IPS-15b (cell line): ENCODE data around the gene KCNIP2.
"Not testable (repeated sequence)": the region's sequence is repeated elsewhere in the genome, so short reads cannot be mapped to it uniquely, and the experiment has no call there.

Experiments used
- H3K27me3 ChIP-seq: one replicate; pipeline ENCODE4 v1.6.1; 2013; ENCODE audit warnings: low read length; ENCODE audit not compliant: control insufficient read depth, insufficient read depth
- H3K36me3 ChIP-seq: one replicate; pipeline ENCODE4 v1.6.1; 2013; ENCODE audit warnings: low read length; ENCODE audit not compliant: control insufficient read depth, insufficient read depth
- H3K4me1 ChIP-seq: one replicate; pipeline ENCODE4 v1.6.1; 2013; ENCODE audit warnings: mild to moderate bottlenecking, low read length; ENCODE audit not compliant: control insufficient read depth, insufficient read depth
- H3K4me3 ChIP-seq: one replicate; pipeline ENCODE4 v1.5.1; 2013; ENCODE audit warnings: low read depth, low read length
- H3K9ac ChIP-seq: one replicate; pipeline ENCODE4 v1.6.1; 2013; ENCODE audit warnings: low read depth, mild to moderate bottlenecking, low read length
- H3K9me3 ChIP-seq: one replicate; pipeline ENCODE4 v1.6.1; 2013; ENCODE audit warnings: mild to moderate bottlenecking, low read length; ENCODE audit not compliant: control insufficient read depth, insufficient read depth

The KCNIP2 gene

GRCh38 chr10:101789231-101789630, 54.4 kb downstream of the KCNIP2 start:
- peaks cover 42% of the 10 kb centered on the region for H3K36me3 ChIP-seq
- H3K4me3 ChIP-seq, H3K9me3 ChIP-seq, H3K4me1 ChIP-seq, H3K9ac ChIP-seq, H3K27me3 ChIP-seq: not testable (repeated sequence)

- no peaks in the 10 kb centered on the region for H3K4me1 ChIP-seq
- no peaks in the 10 kb centered on the region for H3K27me3 ChIP-seq
- H3K4me3 ChIP-seq, result no peak overlapping the region
- peaks cover 31% of the 10 kb centered on the region for H3K36me3 ChIP-seq
- no peaks in the 10 kb centered on the region for H3K9me3 ChIP-seq
- no peak overlapping the region for H3K9ac ChIP-seq
These were observed 57.8 kb downstream of the KCNIP2 start for GRCh38 chr10:101785801-101786200.

GRCh38 chr10:101784558-101784957, 59.0 kb downstream of the KCNIP2 start:
- H3K36me3 ChIP-seq, result peaks cover 30% of the 10 kb centered on the region
- peaks cover 7% of the 10 kb centered on the region for H3K4me1 ChIP-seq
- H3K9ac ChIP-seq, result no peak overlapping the region
- no peak overlapping the region for H3K4me3 ChIP-seq
- peaks cover 4% of the 10 kb centered on the region for H3K27me3 ChIP-seq
- no peaks in the 10 kb centered on the region for H3K9me3 ChIP-seq

GRCh38 chr10:101783736-101784118, 59.9 kb downstream of the KCNIP2 start:
- Histone ChIP-seq H3K4me1 (peaks cover 7% of the 10 kb centered on the region), H3K9me3 (no peaks in the 10 kb centered on the region), H3K4me3 (peak overlapping the region; percentile 91), H3K9ac (peak overlapping the region; percentile 94), H3K27me3 (peaks cover 4% of the 10 kb centered on the region), H3K36me3 (peaks cover 30% of the 10 kb centered on the region)

GRCh38 chr10:101782811-101783735, 60.5 kb downstream of the KCNIP2 start, which contains the start of gene NPM3:
NPM3 (minus strand) TSS chr10:101783446; CDS start chr10:101783390, 56 bp downstream.
- peak within 1 kb of the TSS; percentile 91 for H3K4me3 ChIP-seq
- H3K9me3 ChIP-seq, result no peaks in the 10 kb centered on the region
- peaks cover 7% of the 10 kb centered on the region for H3K27me3 ChIP-seq
- peaks cover 30% of the 10 kb centered on the region for H3K36me3 ChIP-seq
- H3K4me1 ChIP-seq, result peaks cover 10% of the 10 kb centered on the region
- peak within 1 kb of the TSS; percentile 94 for H3K9ac ChIP-seq

- Histone ChIP-seq H3K9me3 (no peaks in the 10 kb centered on the region), H3K36me3 (peaks cover 25% of the 10 kb centered on the region), H3K4me3 (peak overlapping the region; percentile 91)
These were observed 61.4 kb downstream of the KCNIP2 start for GRCh38 chr10:101781984-101782810.

GRCh38 chr10:101781655-101781983, 62.0 kb downstream of the KCNIP2 start:
- Histone ChIP-seq H3K4me3 (peak overlapping the region; percentile 91), H3K27me3 (peaks cover 21% of the 10 kb centered on the region), H3K9ac (no peak overlapping the region), H3K36me3 (peaks cover 20% of the 10 kb centered on the region), H3K4me1 (peaks cover 10% of the 10 kb centered on the region), H3K9me3 (no peaks in the 10 kb centered on the region)

More at GRCh38 chr10:101781984-101782810, 61.4 kb downstream of the KCNIP2 start:
- peak overlapping the region; percentile 94 for H3K9ac ChIP-seq
- H3K4me1 ChIP-seq, result peaks cover 10% of the 10 kb centered on the region
- peaks cover 16% of the 10 kb centered on the region for H3K27me3 ChIP-seq

- peaks cover 10% of the 10 kb centered on the region for H3K4me1 ChIP-seq
- peak overlapping the region; percentile 24 for H3K9ac ChIP-seq
- H3K27me3 ChIP-seq, result peaks cover 23% of the 10 kb centered on the region
- H3K9me3 ChIP-seq, result no peaks in the 10 kb centered on the region
- H3K4me3 ChIP-seq, result peak overlapping the region; percentile 22
- peaks cover 15% of the 10 kb centered on the region for H3K36me3 ChIP-seq
These were observed 62.6 kb downstream of the KCNIP2 start for GRCh38 chr10:101780818-101781654.

- Histone ChIP-seq H3K36me3 (peaks cover 13% of the 10 kb centered on the region), H3K4me3 (peak overlapping the region; percentile 66), H3K9me3 (no peaks in the 10 kb centered on the region), H3K27me3 (peaks cover 25% of the 10 kb centered on the region), H3K4me1 (peaks cover 10% of the 10 kb centered on the region), H3K9ac (no peak overlapping the region)
These were observed 63.3 kb downstream of the KCNIP2 start for GRCh38 chr10:101780187-101780817.

GRCh38 chr10:101779544-101780186, 63.9 kb downstream of the KCNIP2 start:
- Histone ChIP-seq H3K27me3 (peaks cover 32% of the 10 kb centered on the region), H3K4me3 (peak overlapping the region; percentile 66), H3K4me1 (peaks cover 10% of the 10 kb centered on the region), H3K9me3 (no peaks in the 10 kb centered on the region), H3K36me3 (peaks cover 13% of the 10 kb centered on the region), H3K9ac (no peak overlapping the region)
